HCT116 (cell line): ENCODE results near the gene RPL4.

Experiments
- CTCF ChIP-seq, 3 experiments: fragments of 200-600 bp in 1 of 3; sonication (generic) in 1 of 3; IDR thresholded peaks in 2 of 3; conservative IDR thresholded peaks in 1 of 3; 2 replicates each; pipeline ENCODE4 v1.5.1; 2012 to 2017; ENCODE audit warnings: low read depth in 2 of 3, low read length in 2 of 3, antibody characterized with exemption in 1 of 3, borderline replicate concordance in 1 of 3, control low read depth in 1 of 3, mild to moderate bottlenecking in 1 of 3, mixed read lengths in 1 of 3, mixed run types in 1 of 3, moderate library complexity in 1 of 3; ENCODE audit not compliant: insufficient read depth in 1 of 3
- EZH2 ChIP-seq: fragments of 200-600 bp; sonication (generic); IDR thresholded peaks from 2 replicates; pipeline ENCODE4 v1.6.1; 2017; ENCODE audit warnings: antibody characterized with exemption, mixed run types
- TCF7L2 ChIP-seq: IDR thresholded peaks from 2 replicates; pipeline ENCODE4 v1.7.0; 2011; ENCODE audit warnings: borderline replicate concordance, inconsistent platforms; ENCODE audit not compliant: insufficient read depth, insufficient read length; ENCODE audit errors: extremely low read depth
- YY1 ChIP-seq: IDR thresholded peaks from 2 replicates; pipeline ENCODE4 v1.6.1; 2011; ENCODE audit warnings: low read length, low read depth, moderate library complexity, mild to moderate bottlenecking; ENCODE audit not compliant: insufficient replicate concordance; ENCODE audit errors: extremely low read depth
- ZNF274 ChIP-seq: fragments of 200-500 bp; sonication (Bioruptor generic); IDR thresholded peaks from 2 replicates; pipeline ENCODE4 v1.6.1; 2014; ENCODE audit warnings: mild to moderate bottlenecking, low read depth, low read length, inconsistent platforms

- TF ChIP-seq CTCF (IDR thresholded peaks at IDR 0.05 in 2 of 3, conservative IDR thresholded peaks at IDR 0.05 in 1 of 3; ENCODE audit: borderline replicate concordance in 1 of 3, insufficient read depth in 1 of 3, low read depth in 2 of 3, low read length in 2 of 3) = no peak
- TF ChIP-seq ZNF274 = no peak
- no peak for TF ChIP-seq TCF7L2
- TF ChIP-seq EZH2 = no peak
- TF ChIP-seq YY1 = no peak
Observed at GRCh38 chr15:66508293-66508883, 3.7 kb upstream of the RPL4 start.
